ENCODE measurements around the gene PTPRCAP.
"Not testable (repeated sequence)": the region's sequence is repeated elsewhere in the genome, so short reads cannot be mapped to it uniquely, and the experiment has no call there.

The PTPRCAP gene

GRCh38 chr11:67408437-67409200, 28.9 kb downstream of the PTPRCAP start:
- no peak for DNase-seq

DNA sequence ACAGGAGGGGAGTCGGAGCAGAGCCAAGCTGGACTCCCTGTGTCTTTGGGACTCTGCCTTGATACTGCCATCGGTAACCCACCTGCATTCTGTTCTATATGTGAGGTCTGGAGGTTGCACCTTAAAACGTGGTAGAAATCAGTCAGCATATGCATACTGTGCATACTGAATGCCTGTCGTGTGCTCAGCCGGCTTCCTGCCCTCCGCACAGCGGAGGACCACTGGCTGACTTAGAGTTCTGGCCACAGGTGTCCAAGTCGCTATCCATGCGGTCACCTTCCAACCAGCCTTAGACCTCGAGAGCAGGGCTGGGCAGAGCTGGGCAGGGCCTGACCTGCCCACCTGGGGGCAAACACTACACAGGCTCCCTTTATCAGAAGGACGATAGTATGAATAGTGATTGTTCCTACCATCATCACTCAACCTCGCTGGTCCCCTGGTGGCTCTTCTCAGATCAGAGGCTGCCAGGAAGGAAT, 29.8 kb downstream of the PTPRCAP start:
- DNase-seq: no peak

DNA sequence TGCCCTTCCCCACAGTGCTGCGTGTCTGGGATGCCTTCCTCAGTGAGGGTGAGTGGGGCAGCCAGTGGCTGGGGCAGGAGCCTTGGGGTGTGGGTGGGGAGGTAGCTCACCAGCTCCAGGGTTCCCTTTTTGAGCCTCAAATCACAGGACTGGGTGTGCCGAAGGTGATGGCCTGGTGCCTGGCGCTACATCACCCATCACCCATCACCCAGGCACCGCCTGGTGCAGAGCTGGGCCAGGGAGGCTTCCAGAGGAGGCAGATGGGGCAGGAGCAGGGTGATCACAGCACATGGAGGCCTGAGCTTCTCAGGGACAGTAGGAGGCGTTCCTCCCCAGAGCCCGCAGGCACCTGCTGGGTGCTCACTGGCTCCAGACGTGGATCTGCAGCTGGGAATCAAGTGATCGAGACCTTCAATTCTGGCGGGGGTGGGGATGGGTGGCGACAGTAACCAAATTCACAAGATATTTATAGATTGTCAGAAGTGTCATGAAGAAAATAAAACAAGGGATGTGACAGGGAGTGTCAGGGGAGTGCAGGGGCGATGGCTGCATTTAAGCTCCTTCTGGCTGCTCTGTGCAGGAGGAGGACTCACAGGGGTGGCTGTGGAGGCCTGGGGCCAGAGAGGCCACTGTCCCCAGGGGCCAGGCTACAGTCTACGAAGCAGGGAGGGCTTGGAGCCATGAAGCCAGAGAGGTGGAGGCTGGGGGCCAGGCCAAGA, 30.4 kb downstream of the PTPRCAP start:
- DNase-seq: no peak

DNA sequence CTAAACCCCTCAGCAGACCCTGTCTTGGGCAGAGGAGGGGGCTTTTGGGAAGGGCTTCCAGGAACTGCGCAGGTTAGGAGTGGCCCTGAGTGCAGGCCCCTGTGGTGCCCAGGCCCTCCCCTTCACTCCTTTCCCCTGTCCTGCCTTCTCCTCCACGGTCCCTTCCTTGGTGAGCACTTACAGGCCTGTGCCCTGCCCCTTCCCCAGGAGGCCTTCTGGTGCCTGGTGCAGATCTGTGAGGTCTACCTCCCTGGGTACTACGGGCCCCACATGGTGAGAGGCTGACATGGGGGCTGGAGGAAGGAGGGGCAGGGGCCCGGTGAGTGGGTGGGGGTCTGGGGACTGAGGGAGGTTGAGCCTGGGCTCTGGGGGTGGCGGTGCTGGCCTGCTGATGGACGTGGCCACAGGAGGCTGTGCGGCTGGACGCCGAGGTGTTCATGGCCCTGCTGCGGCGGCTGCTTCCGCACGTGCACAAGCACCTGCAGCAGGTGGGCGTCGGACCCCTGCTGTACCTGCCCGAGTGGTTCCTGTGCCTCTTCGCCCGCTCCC, 31.0 kb downstream of the PTPRCAP start:
- DNase-seq: no peak

DNA sequence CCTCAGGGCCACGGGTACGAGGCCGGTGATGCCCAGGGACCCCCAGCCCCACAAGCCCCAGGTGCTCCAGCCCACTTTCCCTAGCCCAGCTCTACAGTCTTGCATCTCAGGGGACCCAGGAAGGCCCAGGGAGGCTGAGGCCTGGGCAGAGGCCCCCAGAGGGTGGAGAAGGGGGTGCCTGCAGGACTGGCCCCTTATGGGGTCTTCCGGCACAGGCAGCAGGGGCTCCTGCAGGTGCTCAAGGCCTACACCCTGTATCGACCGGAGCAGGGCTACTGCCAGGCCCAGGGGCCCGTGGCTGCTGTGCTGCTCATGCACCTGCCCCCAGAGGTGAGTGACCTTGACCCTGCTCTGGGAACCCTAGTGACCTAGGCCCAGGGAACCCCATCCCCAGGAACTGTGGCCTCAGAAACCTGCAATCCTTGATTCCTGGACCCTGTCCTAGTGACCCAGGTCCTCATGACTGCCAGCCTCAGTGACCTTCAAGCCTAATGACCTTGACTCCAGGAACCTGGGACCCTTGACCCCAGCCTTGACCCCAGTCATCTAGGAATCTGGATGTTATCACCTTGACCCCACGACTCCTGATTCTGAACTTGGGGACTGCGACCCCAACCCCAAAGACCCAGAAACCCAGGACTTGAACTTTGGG, 31.7 kb downstream of the PTPRCAP start:
- no peak for DNase-seq

- DNase-seq: no peak
These were observed 32.3 kb downstream of the PTPRCAP start for GRCh38 chr11:67405196-67405567.

- no peak for DNase-seq
These were observed 32.8 kb downstream of the PTPRCAP start for GRCh38 chr11:67404515-67405195.

DNA sequence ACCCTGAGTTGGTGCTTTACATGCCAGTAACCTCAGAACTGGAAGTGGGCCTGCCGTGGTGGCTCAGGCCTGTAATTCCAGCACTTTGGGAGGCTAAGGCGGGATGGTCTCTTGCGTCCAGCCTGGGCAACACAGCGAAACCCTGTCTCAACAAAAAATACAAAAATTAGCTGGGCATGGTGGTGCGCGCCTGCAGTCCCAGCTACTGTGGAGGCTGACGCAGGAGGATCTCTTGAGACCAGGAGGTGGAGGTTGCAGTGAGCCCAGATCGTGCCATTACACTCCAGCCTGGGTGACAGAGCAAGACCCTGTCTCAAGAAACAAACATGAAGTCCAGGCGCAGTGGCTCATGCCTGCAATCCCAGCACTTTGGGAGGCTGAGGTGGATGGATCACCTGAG, 34.4 kb downstream of the PTPRCAP start:
- DNase-seq: not testable (repeated sequence)

GRCh38 chr11:67402192-67402839, 35.2 kb downstream of the PTPRCAP start:
- DNase-seq: not testable (repeated sequence)

DNA sequence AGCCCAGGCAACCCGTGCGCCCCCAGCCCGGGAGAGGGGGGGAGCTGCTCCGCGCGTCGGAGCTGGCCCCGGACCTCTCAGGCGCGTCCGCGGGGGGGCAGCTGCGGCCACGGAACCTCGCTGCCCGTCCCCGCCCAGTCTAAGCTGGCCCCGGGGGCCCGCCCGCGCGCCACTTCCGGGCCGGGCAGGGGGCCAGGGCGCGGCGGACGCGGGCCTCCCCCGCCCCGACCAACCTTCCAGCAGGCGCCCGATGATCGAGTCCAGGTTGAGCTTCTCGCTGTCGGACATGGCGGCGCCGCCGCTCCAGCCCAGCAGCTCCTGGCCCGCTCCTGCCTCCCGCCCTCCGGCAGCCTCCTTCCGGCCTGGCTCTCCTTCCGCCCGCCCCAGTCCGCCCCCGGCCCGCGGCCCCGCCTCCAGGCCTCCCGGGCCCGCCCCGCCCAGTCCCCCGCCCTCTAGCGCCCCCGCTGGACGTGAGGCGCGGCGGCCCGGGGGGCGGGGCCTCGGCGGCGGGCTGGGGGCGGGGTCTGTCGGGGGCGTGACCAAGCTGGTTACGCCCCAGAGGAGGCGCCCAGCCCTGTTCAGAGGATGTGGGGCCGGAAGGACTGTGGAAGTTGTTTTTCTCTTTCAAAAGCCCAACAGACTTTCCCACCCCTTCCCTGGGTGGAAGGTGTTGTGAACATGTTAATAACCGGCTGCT, 35.8 kb downstream of the PTPRCAP start, which contains the start of gene PPP1CA:
PPP1CA (minus strand) TSS at position 364 of the 697 bp plus-strand sequence; CDS start at position 288, 76 bp downstream.
- peak; percentile 75 for DNase-seq

GRCh38 chr11:67400942-67401494, 36.5 kb downstream of the PTPRCAP start:
- no peak for DNase-seq

GRCh38 chr11:67400251-67400941, 37.1 kb downstream of the PTPRCAP start:
- DNase-seq: no peak

DNA sequence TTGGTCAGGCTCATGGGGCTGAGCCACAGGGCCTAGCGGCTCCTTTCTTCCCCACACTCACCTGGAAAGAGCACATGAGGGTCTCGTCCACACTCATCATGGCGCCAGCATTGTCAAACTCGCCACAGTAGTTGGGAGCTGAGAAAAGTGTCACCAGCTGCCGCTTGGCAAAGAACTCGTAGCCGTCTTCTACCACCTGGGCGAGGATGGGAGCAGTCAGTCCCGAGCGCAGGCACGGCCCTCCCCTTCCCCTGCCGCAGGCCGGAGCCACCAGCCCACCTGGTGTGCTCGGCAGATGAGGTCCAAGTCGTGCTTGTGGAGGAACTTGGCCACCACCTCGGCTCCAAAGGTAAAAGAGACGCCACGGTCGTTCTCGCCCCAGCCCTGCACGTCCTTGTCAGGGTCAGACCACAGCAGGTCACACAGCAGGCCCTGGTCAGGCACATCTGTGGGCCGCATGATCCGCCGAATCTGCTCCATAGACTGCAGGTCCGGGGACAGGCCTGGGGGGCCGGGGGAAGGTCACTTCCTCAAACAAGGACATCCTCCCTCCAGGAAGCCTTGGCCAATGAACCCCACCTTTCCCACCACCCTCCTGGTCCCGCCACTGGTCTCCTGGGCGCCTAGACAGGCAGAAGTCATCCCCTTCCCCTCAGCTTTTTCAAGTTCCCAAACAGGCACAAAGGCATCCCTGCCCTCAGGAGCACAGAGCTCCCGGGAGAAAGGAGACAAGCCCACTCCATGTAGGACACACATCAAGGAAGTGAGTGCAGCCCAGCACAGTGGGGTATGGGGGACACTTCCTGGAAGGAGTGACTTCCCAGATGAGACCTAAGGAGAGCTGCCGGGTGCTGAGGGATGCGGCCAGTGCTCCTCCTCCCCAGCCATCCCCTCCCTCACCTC, 38.6 kb downstream of the PTPRCAP start:
- DNase-seq: no peak

DNA sequence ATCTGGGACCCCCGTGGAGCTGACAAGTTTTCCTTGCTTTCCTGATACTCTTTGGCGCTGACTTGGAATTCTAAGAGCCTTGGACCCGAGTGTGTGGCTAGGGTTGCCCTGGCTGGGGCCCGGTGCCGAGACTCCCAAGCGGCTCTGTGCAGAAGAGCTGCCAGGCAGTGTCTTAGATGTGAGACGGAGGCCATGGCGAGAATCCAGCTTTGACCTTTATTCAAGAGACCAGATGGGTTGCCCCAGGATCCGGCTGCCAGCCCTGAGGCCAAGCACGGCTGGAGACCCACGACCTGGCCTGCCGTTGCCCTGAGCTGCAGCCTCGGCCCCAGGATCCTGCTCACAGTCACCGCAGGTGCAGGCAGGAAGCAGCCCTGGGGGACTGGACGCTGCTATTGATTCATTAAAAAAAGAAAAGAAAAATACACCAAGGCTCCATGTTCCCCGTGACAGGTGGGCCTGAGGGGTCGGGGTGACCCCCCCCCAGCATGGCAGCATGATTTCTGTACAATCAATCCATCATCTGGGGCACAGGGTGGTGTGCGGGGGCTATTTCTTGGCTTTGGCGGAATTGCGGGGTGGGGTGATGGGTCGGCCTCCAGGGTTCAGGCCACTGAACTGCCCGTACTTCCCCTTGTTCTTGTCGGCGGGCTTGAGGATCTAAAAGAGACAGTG, 39.4 kb downstream of the PTPRCAP start:
- no peak for DNase-seq

- DNase-seq: no peak
These were observed 39.9 kb downstream of the PTPRCAP start for GRCh38 chr11:67397536-67397935.

DNA sequence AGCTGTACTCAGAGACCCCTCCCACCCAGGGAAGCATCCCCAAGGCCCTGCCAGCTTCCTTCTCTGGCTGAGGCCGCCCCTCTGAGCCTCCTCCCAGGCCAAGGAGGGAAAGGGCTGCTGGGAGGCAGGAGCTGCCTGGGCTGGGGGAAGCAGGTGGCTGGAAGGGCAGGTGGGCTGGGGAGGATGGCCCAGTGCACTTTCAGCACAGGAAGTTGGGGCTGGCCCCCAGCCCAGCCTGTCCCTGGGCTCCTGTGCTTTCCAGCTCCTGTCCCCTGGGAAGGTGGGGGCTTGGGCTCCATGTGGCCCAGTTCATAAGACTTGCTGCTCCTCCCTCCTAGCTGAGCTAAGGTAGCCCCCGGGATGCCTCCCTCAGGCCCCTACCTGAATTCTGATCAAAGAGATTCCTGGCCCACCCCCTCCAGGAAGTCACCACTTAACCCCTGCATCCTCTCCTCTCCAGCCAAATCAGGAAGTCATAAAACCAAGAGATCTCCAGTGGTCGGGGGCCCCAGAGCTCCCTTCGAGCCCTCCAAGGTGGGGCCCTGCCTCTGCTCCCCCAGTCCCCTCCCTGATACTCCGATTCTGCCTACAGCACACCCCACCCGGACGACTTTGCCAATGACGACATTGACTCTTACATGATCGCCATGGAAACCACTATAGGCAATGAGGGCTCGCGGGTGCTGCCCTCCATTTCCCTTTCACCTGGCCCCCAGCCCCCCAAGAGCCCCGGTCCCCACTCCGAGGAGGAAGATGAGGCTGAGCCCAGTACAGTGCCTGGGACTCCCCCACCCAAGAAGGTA, 40.7 kb downstream of the PTPRCAP start:
- no peak for DNase-seq

DNA sequence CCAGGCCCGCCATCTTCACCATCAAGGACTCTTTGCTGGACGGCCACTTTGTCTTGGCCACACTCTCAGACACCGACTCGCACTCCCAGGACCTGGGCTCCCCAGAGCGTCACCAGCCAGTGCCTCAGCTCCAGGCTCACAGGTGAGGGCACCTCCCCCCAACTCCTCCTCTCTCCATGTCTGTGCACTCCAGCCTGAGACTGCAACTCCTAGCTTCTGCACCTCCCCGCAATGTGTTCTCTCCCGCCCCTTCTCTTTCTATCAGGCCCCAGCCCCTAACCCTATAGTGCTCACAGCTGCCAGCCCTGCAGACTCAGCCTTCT, 41.3 kb downstream of the PTPRCAP start:
- DNase-seq: no peak
